HG03159 (cell line): ENCODE measurements around the gene BDH1.

Experiments used
- ATAC-seq: cut with Tn5 transposase; IDR thresholded peaks from one replicate; pipeline ENCODE4 v1.9.1; 2021; ENCODE audit warnings: mild to moderate bottlenecking, moderate library complexity; ENCODE audit not compliant: unreplicated experiment

Gene BDH1

DNA sequence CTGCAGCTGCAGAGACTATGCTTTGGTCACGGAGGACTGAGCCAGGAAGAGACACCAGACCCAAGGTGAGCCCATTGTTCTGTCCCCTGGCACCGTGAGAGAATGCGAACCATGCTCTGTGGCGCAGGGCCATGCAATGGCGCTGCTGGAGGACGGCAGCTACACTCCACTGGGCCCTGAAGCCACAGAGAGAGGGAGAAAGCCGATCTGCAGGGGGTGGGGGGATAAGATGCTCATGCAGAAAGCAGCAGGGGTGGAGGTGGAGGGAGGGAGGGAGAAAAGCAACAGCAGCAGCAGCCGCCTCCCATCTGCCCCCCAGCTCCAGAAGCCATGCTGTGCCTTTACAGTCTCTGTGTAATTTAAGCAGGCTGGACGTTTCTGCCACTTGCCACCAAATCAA lies 5.3 kb downstream of the BDH1 start:
- no peak for ATAC-seq

DNA sequence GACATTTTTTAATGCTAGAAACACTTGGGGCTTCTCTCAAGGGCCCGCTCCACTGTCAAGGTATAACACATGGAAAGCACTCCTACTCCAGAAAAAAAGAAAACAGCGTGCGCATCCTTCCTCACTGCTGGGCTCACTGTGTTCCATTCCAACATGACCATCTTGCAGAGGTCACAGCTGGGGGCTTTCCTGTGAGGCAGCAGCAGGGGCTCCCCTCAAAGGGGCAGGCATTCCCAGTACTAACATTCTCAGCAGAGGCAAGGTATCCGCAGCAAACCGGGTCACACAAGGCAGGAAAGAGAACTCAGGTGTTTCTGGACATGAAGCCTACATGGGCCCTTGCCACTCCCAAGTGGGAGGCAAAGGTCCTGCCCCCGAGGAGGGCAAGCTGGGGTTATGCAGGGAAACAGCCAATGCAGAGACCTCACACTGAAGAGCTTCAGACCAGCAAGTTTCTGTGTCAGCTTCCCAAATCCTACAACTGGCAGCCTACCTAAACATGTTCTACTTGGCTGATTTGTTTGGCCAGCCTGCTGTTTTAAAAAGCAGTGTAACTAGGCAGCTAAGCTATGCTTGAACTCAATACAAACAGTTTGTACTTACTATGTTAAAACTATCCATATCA lies 6.4 kb downstream of the BDH1 start:
- ATAC-seq, result no peak

DNA sequence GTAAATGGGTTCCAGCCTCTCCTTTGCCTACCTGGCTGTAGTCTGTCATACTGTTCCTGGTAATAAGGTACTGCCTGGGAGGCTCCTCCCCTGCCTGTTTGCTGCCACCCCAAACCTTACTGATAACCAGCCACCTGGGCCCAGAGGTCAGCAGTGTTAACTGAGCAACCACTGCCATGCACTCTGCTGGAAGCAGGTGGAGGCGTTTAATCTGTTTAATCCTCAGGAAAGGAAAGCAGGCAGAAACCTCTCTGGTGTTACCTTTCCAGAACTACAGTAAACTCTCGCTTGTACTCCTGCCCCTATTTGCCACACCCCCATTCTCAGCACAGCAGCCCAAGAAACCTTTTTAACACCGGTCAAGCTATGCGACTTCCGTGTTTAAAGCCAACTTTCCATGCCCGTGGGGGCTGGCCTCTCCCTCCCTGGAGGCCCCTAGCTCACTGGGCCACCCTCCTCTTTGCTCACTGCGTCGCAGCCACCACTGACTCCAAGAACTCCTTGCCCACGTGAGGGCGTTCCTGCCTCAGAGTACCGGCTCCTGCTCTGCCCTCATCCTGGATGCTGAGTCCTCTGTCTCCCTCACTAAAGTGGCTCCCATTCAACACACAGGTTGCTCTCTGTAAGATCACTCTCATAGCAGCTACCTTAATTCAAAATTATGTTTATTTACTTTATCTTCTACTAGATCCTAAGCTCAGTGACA lies 8.3 kb downstream of the BDH1 start:
- no peak for ATAC-seq

DNA sequence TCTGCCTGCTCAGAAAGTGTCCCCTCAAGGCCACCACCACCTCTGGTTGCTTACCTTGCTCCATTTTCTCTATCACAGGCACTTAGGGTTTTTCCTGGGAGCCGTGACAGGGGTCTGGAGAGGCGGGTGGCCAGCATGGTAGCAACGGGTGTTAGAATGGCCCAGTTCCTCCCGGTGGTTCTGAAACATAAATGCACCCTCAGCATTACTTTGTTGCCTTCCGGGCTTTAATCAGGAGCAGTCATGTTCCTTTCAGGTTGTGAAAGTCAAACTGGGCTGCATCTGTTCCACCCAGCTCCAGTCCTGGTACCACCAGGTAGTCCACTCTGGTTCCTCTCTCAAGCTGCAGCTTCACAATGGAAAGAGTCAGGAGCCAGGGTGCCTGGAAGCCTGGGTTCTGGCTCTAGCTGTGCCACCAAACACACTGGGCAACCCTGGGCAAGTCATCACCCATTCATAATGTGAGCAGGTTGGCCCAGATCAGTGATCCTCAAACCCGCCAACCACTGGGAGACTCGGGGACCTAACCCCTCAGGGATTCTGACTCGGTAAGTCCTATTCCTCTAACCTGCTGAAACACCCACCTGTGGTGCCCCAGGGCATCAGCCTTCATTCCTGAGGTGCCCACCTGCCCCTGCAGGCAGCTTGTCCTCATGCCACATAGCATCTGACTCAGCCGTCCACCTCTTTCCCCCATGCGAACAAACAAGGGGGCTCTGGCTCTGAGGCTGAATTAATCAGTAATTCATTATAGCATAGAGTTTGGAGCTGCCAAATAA lies 9.3 kb downstream of the BDH1 start:
- ATAC-seq, result no peak

DNA sequence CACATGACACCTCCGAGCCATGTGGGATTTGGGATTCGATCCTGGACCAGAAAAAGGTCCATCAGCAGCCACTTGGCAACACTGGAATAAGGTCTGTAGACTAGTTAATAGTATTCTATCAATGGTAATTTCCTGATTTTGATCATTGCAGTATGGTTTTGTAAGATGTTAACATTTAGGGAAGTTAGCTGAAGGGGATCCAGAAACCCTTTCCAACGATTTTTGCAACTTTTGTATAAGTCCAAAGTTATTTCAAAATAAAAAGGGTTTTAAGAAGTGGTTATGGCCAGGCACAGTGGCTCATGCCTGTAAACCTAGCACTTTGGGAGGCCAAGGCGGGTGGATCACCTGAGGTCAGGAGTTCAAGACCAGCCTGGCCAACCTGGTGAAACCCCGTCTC lies 10.2 kb downstream of the BDH1 start:
- no peak for ATAC-seq

DNA sequence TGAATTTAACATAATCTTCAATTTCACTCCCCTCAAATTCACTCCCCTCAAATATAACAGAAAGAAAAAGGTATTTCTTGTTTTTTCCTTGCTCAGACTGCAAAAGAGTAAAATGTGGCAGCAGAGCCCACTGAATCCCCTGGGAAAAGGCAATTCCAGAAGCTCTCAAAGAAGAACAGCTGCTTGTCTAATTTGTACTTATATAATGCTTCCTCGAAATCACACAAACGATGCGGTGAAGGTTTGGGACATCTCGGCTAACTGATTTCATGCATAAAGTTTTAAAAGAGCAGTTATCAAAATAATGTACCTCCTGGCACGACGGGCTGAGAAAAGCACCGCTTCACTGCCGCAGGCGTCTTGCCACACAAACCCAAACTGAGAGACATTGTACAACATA lies 10.7 kb downstream of the BDH1 start:
- no peak for ATAC-seq

DNA sequence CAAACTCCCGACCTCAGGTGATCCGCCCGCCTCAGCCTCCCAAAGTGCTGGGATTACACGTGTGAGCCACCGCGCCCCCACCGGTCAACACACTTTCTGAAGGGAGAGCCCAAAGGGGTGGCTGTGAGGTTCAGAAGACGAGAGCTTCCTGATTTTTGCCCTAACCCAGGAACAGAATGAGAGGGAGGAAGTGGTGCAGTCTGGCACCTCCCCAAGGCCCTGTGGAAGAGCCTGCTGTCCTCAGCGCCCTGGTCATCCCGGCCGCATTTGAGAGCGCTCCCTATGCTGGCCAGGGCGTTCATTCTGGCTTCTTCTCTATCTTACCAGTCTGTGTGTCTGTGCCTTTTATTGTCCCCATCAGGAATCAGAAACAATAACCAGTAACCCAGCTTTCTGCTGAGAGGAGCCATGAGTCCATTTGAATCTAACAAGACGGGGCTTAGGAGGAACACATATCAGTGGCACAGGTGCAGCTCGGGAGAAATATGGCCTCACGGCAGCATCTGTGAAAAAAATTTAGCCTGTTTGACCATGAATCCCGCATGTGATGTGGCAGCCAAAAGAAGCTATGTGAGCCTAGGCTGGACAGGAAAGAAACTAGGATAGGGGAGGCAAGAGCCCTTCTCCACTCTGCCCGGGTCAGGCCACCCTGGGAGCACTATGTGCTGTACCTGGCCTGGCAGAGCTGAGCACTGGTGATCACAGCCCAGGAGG lies 12.9 kb downstream of the BDH1 start:
- no peak for ATAC-seq

DNA sequence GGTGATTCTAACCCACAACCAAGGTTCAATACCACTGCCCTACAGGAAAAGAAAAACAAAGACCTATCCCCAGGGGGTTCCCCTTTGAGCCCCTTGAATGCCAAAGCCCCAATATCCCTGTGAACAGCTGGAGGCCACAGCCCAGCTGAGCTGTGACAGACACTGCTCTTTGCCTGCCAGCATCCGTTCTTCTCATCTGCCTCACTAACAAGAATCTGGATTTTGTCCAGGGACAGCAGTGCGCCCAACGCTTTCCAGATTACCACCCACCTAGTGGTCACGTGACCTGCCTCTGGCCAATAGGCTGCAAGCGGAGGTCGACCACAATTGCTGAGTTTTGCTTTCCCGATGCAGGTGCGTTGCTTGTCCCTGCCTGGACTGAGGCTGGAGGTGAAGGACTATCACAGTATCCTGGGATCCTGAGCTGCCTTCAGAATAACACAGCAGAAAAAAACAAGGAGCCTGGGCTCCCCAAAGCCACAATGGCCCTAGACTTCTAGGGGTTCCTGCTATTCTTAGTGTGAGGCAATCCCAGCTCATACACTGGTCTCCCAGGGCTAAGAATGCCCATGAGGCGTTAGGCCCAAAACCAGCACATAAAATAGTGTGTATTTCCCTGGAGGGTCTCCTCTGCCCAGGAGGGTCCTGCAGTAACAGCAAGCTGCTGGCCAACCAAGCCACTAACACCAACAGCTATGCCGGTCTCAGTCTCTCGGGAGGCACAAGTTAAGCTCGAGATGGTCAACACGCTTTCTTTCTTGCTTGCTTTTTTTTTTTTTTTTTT lies 13.8 kb downstream of the BDH1 start:
- ATAC-seq, result no peak

DNA sequence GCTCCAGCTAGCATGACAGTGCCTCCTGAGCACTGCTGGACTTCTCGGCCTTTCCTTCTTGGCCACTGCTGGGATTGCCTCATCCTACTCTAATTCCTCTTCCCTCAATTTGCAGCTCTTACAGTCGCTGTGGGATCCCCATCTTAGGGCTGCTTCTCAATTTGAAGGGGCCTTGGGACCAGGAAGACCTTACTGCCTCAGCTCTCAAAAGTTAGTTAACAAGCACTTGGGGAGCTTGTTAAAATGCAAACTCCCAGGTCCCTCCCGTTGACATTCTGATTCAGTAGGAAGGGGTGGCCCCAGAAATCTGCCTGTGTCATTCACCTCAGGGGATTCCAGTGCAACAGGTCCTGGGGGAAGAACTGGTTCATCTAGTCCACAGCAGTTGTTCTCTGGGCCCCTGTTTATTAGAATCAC lies 14.8 kb downstream of the BDH1 start:
- no peak for ATAC-seq

DNA sequence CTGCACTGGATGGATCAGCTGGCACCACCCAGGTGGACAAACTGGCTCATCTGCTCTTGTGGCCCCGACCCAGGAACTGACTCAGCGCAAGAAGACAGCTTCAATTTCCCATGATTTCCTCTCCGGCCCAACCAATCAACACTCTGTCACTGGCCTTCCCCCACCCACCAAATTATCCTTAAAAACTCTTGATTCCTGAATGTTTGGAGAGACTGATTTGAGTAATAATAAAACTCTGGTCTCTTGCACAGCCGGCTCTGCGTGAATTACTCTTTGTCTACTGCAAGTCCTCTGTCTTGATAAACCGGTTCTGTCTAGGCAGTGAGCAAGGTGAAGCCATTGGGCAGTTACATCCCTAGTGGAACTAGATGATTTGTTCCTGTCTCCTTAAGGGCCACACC lies 16.1 kb downstream of the BDH1 start:
- no peak for ATAC-seq

DNA sequence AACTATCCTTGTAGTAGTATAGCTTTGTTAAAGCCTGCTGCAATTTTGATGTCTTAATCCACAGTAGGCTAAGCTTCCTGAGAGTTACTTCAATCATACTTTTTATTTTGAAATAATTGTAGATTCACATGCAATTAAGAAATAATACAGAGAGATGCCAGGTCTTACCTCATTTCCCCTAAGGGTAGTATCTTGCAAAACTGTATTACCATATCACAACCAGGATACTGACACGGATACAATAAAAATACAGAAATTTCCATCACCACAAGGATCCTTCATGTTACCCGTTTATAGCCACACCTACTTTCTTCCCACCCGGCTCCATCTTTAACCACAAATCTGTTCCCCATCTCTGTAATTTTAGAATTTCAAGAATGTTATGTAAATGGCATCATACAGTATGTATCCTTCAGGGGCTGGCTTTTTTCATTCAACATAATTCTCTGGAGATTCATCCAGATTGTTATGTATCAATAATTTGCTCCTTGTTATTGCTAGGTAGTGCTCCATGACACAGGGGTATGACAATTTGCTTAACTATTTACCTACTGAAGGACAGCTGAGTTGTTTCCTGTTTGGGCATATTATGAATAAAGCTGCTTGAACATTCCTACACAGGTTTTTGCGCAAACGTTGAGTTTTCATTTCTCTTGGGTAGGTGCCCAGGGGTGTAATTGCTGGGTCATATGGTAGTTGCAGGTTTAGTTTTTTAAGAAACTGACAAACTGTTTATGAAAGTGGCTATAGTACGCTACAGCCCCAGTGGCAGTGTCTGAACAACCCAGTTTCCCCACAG lies 21.6 kb downstream of the BDH1 start:
- no peak for ATAC-seq

DNA sequence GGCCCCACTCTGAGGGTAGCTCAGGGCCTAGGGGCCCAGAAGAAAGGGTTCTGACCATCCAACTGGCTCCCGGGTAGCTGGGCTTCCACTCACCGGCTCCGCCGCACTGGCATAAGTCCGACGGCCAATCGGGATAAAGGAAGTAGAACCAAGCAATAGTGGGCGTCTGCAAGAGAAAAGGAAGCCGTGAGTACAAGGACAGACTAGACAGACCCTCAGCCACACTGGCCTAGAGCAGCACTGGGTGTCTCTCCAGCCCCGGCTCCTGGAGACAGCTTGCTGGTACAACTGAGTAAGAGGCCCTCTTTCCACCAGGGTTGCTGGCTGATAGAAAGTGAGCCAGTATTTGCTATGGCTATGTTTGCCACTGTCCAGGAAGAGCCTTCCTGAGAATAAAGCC lies 22.4 kb downstream of the BDH1 start:
- ATAC-seq, result no peak

DNA sequence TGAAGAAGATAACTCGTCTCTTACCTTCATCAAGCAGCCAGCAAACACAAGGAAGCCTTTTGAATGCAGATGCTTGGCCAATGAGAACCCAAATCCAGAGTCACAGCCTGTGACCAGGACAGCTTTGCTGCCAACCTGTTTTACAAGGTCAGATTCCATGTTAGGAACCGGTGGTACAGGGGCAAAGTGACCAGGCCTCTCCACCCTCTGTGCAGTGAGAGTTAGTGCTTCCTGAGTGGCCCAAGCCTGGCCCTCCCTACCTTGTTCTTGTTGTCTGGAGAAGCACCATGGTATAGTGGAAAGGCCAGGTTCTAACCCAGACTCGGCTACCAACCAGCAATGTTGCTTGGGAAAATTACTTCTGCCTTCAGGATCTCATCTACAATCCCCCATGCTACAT lies 23.4 kb downstream of the BDH1 start:
- ATAC-seq, result no peak

DNA sequence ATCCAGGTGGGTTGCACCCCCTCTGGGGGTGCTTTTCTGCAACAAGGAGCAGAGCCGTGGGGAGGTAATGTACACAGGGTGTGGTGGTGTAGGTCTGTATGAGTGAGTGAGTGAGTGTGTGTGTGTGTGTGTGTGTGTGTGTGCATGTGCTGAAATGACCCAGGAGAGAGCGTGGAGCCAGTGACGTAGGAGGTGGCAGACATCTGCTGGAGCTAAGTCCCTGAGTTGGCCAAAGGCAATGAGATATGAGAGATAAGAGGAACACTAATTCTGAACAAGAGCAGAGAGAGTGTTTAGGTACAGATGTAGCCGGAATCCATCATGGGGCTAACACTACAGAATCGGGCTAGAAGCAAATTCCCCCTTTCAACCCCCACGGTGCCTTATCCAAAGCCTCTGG lies 27.6 kb downstream of the BDH1 start:
- no peak for ATAC-seq

DNA sequence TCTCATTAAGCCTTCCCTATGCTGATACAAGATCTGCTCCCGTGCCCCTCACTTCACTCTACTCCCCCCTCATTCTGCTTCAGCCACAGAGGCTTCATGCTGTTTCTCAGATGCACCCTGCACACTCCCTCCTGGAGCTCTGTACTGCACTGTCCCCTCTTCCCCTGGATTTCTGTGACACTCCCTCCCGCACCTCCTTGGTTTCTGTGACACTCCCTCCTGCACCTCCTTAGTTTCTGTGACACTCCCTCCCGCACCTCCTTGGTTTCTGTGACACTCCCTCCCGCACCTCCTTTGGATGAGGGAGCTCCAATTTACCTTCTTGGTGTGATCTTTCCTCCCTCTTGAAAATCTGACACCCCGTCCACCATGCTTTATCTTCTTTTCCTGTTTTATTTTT lies 28.2 kb downstream of the BDH1 start:
- no peak for ATAC-seq

DNA sequence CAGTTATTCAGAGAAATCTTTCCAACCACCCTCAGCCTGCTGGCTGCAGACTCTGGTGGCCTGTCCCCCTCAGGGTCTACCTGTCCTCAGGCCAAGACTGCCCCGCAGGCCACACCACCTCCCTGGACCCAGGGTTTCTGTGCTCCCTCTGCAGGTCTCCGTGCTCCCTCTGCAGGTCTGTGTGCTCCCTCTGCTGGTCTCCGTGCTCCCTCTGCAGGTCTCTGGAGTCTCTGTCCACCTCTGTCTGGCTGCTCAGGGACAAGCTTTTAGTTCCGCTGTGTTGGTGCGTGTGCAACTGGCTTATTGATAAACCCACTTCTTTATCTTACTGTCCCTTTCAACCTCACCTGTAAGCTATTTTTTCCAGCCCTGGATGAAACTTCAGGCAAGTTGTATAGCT lies 30.1 kb downstream of the BDH1 start:
- no peak for ATAC-seq

DNA sequence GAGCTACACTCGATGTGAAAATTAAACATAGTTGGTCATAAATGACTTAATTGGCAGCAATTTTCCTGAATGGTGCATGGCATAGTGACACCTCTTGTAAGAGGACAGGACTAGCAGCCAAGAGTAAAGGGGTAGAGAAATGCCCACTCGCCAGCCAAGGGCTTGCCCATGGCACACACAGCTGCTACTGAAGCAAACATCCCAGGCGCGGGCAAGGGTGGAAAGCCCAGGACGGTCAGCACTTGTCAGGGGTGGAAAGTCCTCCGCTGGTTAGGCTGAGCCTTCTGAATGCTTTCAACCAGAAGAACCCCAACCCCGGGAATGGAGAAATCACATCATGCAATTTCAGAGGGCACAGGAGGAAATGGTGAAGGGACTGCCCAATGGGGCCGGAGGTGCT lies 31.6 kb downstream of the BDH1 start:
- ATAC-seq, result no peak

DNA sequence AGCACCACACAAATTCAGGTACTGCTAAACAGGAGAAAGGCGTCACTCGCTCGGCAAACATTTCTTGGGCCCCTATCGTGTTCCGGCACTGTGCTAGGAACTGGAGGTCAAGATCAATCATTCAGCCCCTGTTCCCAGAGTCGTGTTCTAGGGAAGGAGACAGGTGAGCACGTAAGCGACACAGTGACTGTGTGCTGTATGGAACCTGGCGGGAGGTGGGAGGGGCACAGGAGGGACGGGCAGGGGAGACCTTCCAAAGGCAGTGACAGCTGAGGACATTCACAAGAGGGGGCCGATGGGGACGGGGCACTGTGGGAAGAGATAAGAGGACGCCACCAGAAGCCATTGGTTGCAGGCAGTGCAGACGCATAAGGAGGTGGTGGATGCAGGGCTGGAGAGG lies 32.2 kb downstream of the BDH1 start:
- no peak for ATAC-seq

DNA sequence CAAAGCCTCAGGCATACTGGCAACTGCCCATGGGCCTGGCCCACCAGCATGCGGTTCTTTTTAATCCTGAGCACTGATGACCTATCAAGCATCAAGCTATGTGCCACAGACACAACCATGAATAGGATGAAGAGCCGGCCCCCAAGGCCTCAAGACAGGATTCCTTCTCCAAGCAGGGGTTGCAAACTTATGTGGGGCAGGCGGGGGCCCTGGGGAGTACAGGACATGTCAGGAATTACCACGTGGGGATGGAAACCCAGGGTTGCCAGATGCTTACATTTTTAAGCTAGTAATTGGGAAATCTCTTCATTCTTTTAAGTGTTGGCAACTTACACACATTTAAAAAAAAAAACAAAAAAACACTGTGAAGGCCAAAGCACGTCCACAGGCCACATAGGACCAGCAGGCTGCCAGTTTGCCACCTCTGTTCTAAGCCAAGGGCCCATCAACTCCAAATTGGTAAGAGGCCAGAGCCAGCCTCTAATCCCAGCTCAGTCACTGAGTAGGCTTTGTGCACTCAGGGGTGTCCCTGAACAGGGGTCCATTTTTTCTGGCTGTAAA lies 32.8 kb downstream of the BDH1 start:
- no peak for ATAC-seq
